A673 (cell line): ENCODE data around the gene SAP30L.

Source experiments
- EZH2 ChIP-seq: fragments of 200-600 bp; sonication (generic); IDR thresholded peaks from 2 replicates; pipeline ENCODE4 v1.6.1; 2017; ENCODE audit warnings: borderline replicate concordance, low read depth, mild to moderate bottlenecking, mixed read lengths, antibody characterized with exemption, low read length; ENCODE audit not compliant: poor library complexity, severe bottlenecking
- TF ChIP-seq, protein P1 (sequence below): fragments of 300-800, 200-600 bp; sonication (generic); conservative IDR thresholded peaks from 2 replicates; pipeline ENCODE4 v1.5.1; 2017; ENCODE audit warnings: low read depth, mild to moderate bottlenecking, antibody characterized with exemption, low read length, moderate library complexity, mixed read lengths

DNA sequence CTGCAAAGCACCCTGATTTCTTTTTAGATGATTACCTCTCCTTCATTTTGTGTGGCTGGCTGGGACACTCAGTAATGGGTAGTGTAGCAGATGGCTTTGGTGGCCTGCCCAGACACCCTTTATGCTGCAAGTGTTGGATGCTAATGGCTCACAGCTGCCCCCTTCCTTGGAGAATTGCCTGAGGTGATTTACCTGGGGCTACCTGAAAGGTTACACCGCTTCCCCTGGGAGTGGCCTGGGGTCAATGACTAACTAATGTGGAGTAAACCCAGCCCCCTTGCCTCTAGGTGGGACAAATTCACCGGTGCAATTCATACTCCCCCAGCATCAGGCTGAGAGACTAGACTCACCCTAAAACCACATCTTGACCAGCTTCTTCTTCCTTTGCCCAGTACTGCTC lies 55.8 kb downstream of the SAP30L start:
- no peak for TF ChIP-seq EZH2
- TF ChIP-seq, protein P1, sequence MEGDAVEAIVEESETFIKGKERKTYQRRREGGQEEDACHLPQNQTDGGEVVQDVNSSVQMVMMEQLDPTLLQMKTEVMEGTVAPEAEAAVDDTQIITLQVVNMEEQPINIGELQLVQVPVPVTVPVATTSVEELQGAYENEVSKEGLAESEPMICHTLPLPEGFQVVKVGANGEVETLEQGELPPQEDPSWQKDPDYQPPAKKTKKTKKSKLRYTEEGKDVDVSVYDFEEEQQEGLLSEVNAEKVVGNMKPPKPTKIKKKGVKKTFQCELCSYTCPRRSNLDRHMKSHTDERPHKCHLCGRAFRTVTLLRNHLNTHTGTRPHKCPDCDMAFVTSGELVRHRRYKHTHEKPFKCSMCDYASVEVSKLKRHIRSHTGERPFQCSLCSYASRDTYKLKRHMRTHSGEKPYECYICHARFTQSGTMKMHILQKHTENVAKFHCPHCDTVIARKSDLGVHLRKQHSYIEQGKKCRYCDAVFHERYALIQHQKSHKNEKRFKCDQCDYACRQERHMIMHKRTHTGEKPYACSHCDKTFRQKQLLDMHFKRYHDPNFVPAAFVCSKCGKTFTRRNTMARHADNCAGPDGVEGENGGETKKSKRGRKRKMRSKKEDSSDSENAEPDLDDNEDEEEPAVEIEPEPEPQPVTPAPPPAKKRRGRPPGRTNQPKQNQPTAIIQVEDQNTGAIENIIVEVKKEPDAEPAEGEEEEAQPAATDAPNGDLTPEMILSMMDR = no peak
